MM.1S (cell line): ENCODE measurements around the gene KIAA0319L.

ENCODE experiments used
- DNase-seq: peaks from one replicate; pipeline ENCODE4 v3.0.0-alpha.2; 2015
- H2AFZ ChIP-seq: fragments of 300-600 bp; sonication (generic); 2 replicates; pipeline ENCODE4 v1.6.0; 2016; ENCODE audit warnings: antibody characterized with exemption, low read length
- H3F3A ChIP-seq: fragments of 300-600 bp; sonication (generic); 2 replicates; pipeline ENCODE4 v1.6.1; 2016; ENCODE audit warnings: mild to moderate bottlenecking, antibody characterized with exemption, low read length, moderate library complexity, mixed read lengths; ENCODE audit not compliant: insufficient read depth
- H3K27ac ChIP-seq: fragments of 300-600 bp; sonication (generic); 2 replicates; pipeline ENCODE4 v1.5.1; 2016; ENCODE audit warnings: mild to moderate bottlenecking, low read length
- H3K27me3 ChIP-seq: fragments of 300-600 bp; sonication (generic); replicated peaks from 2 replicates; pipeline ENCODE4 v1.6.0; 2016; ENCODE audit warnings: low read length; ENCODE audit not compliant: insufficient read depth
- H3K36me3 ChIP-seq: fragments of 300-600 bp; sonication (generic); replicated peaks from 2 replicates; pipeline ENCODE4 v1.6.1; 2016; ENCODE audit warnings: mild to moderate bottlenecking, low read length, mixed read lengths; ENCODE audit not compliant: insufficient read depth
- H3K4me1 ChIP-seq: fragments of 300-600 bp; sonication (generic); 2 replicates; pipeline ENCODE4 v1.6.1; 2016; ENCODE audit warnings: low read length, mixed read lengths
- H3K4me2 ChIP-seq: fragments of 300-600 bp; sonication (generic); 2 replicates; pipeline ENCODE4 v1.6.0; 2016; ENCODE audit warnings: low read depth, low read length
- H3K4me3 ChIP-seq: fragments of 300-600 bp; sonication (generic); 2 replicates; pipeline ENCODE4 v1.5.1; 2016; ENCODE audit warnings: low read length, mixed read lengths
- H3K79me2 ChIP-seq: fragments of 300-600 bp; sonication (generic); 2 replicates; pipeline ENCODE4 v1.6.1; 2016; ENCODE audit warnings: mixed run types, low read length, mixed read lengths
- H3K9ac ChIP-seq: fragments of 300-600 bp; sonication (generic); 2 replicates; pipeline ENCODE4 v1.6.1; 2016; ENCODE audit warnings: low read length, mixed read lengths
- H3K9me2 ChIP-seq: fragments of 300-600 bp; sonication (generic); replicated peaks from 2 replicates; pipeline ENCODE4 v1.6.1; 2016; ENCODE audit warnings: mild to moderate bottlenecking, low read length, mixed read lengths; ENCODE audit not compliant: insufficient read depth
- H3K9me3 ChIP-seq: fragments of 300-600 bp; sonication (generic); replicated peaks from 2 replicates; pipeline ENCODE4 v1.6.1; 2016; ENCODE audit warnings: mild to moderate bottlenecking, low read length, mixed read lengths; ENCODE audit not compliant: insufficient read depth
- H4K20me1 ChIP-seq: fragments of 300-600 bp; sonication (generic); 2 replicates; pipeline ENCODE4 v1.6.1; 2016; ENCODE audit warnings: mild to moderate bottlenecking, low read length, moderate library complexity, mixed read lengths; ENCODE audit not compliant: insufficient read depth
- EZH2 ChIP-seq: fragments of 300-600 bp; sonication (generic); optimal IDR thresholded peaks from 2 replicates; pipeline ENCODE3; 2017; ENCODE audit warnings: low read depth, mild to moderate bottlenecking, antibody characterized with exemption, low read length, mixed read lengths
- EZH2phosphoT487 ChIP-seq: fragments of 300-600 bp; sonication (generic); IDR thresholded peaks from 2 replicates; pipeline ENCODE4 v1.6.1; 2018; ENCODE audit warnings: antibody characterized with exemption, low read length
- TF ChIP-seq, protein P1 (sequence below): fragments of 300-600 bp; sonication (generic); IDR thresholded peaks from 2 replicates; pipeline ENCODE4 v1.5.1; 2016; ENCODE audit warnings: antibody characterized with exemption, low read length, mixed read lengths

The KIAA0319L gene

GRCh38 chr1:35439626-35440025, 117.6 kb downstream of the KIAA0319L start:
- no peak overlapping the region for H3K27ac ChIP-seq
- H3K4me2 ChIP-seq, result no peak overlapping the region
- H3K79me2 ChIP-seq, result no peaks in the 10 kb centered on the region
- H4K20me1 ChIP-seq, result no peaks in the 10 kb centered on the region
- H3K4me3 ChIP-seq, result no peak overlapping the region
- TF ChIP-seq EZH2phosphoT487 (no peak), EZH2 (no peak)
- TF ChIP-seq, protein P1, sequence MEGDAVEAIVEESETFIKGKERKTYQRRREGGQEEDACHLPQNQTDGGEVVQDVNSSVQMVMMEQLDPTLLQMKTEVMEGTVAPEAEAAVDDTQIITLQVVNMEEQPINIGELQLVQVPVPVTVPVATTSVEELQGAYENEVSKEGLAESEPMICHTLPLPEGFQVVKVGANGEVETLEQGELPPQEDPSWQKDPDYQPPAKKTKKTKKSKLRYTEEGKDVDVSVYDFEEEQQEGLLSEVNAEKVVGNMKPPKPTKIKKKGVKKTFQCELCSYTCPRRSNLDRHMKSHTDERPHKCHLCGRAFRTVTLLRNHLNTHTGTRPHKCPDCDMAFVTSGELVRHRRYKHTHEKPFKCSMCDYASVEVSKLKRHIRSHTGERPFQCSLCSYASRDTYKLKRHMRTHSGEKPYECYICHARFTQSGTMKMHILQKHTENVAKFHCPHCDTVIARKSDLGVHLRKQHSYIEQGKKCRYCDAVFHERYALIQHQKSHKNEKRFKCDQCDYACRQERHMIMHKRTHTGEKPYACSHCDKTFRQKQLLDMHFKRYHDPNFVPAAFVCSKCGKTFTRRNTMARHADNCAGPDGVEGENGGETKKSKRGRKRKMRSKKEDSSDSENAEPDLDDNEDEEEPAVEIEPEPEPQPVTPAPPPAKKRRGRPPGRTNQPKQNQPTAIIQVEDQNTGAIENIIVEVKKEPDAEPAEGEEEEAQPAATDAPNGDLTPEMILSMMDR, result no peak
- DNase-seq, result no peak
- no peaks in the 10 kb centered on the region for H3K27me3 ChIP-seq
- H3K36me3 ChIP-seq, result no peaks in the 10 kb centered on the region
- no peak overlapping the region for H3K9ac ChIP-seq
- no peaks in the 10 kb centered on the region for H3F3A ChIP-seq
- H2AFZ ChIP-seq, result no peak overlapping the region
- no peaks in the 10 kb centered on the region for H3K9me3 ChIP-seq
- H3K4me1 ChIP-seq, result no peaks in the 10 kb centered on the region
- no peaks in the 10 kb centered on the region for H3K9me2 ChIP-seq

GRCh38 chr1:35437200-35437599, 120.0 kb downstream of the KIAA0319L start:
- Histone ChIP-seq H2AFZ (no peak overlapping the region), H3K9ac (no peak overlapping the region), H3K36me3 (no peaks in the 10 kb centered on the region), H3K4me1 (no peaks in the 10 kb centered on the region), H4K20me1 (no peaks in the 10 kb centered on the region), H3K4me3 (no peak overlapping the region), H3K27me3 (no peaks in the 10 kb centered on the region), H3F3A (no peaks in the 10 kb centered on the region), H3K4me2 (no peak overlapping the region), H3K79me2 (no peaks in the 10 kb centered on the region), H3K9me3 (no peaks in the 10 kb centered on the region), H3K27ac (no peak overlapping the region), H3K9me2 (no peaks in the 10 kb centered on the region)
- TF ChIP-seq EZH2 (no peak), EZH2phosphoT487 (no peak)
- TF ChIP-seq, protein P1, result no peak
- DNase-seq, result no peak

- no peak for DNase-seq
- Histone ChIP-seq H3K4me1 (no peaks in the 10 kb centered on the region), H3K79me2 (no peaks in the 10 kb centered on the region), H3K27me3 (no peaks in the 10 kb centered on the region), H3K4me2 (no peak overlapping the region), H3K9me3 (no peaks in the 10 kb centered on the region), H3K9ac (no peak overlapping the region), H3K9me2 (no peaks in the 10 kb centered on the region), H3K27ac (no peak overlapping the region), H3K4me3 (no peak overlapping the region), H3K36me3 (no peaks in the 10 kb centered on the region), H4K20me1 (no peaks in the 10 kb centered on the region), H2AFZ (no peak overlapping the region), H3F3A (no peaks in the 10 kb centered on the region)
- TF ChIP-seq EZH2 (no peak), EZH2phosphoT487 (no peak)
- TF ChIP-seq, protein P1, result no peak
Observed at GRCh38 chr1:35436078-35436477, 121.1 kb downstream of the KIAA0319L start.
